Right atrium auricular region (tissue), 2 donors: ENCODE measurements around the gene DISC1. TPM values are rescaled to one million over a fixed set of nuclear protein-coding genes. Genes with fewer than 3 reads are reported as not detected.
A peak's percentile ranks its signal among the peaks of the same experiment; 100 is the strongest.

Experiments
- DNase-seq: peaks from one replicate; pipeline ENCODE4 v3.0.0-alpha.2; 2019; ENCODE audit warnings: low spot score
- H3K27ac ChIP-seq, 2 donors: fragments of 200-600 bp; sonication (generic); 1 replicate in 1 of 2; 2 replicates in 1 of 2; pipeline ENCODE4 v1.5.1; 2016 to 2019
- H3K27me3 ChIP-seq, 2 donors: fragments of 200-600 bp; sonication (generic); one replicate each; pipeline versions ENCODE4 v1.5.1 to v1.6.0; 2017 to 2019
- H3K36me3 ChIP-seq: fragments of 200-600 bp; sonication (generic); one replicate; pipeline ENCODE4 v1.5.1; 2016
- H3K4me1 ChIP-seq, 2 donors: fragments of 200-600 bp; sonication (generic); one replicate each; pipeline versions ENCODE4 v1.5.1 to v1.6.0; 2017 to 2019
- H3K4me3 ChIP-seq, 2 donors: fragments of 200-600 bp; sonication (generic); 1 replicate in 1 of 2; 2 replicates in 1 of 2; pipeline ENCODE4 v1.5.1; 2017 to 2019; ENCODE audit warnings: mild to moderate bottlenecking in 1 of 2, moderate library complexity in 1 of 2
- H3K9me3 ChIP-seq, 2 donors: fragments of 200-600 bp; sonication (generic); one replicate each; pipeline ENCODE4 v1.5.1; 2019
- total RNA-seq, 2 donors: library from RNA; depleted of rRNA; stranded (reverse); fragments of >200 nt; gene quantifications; one replicate each; pipeline ENCODE4 v1.1.0, GENCODE V29; 2016
- TF ChIP-seq, protein P1 (sequence below), 2 donors: fragments of 200-600 bp; sonication (generic); IDR thresholded peaks; one replicate each; pipeline ENCODE4 v1.5.1; 2019; ENCODE audit warnings: antibody characterized with exemption in 2 of 2

The DISC1 gene
- total RNA-seq, 2 donors from 2014 or later: 1.8 to 5.3 TPM

DNA sequence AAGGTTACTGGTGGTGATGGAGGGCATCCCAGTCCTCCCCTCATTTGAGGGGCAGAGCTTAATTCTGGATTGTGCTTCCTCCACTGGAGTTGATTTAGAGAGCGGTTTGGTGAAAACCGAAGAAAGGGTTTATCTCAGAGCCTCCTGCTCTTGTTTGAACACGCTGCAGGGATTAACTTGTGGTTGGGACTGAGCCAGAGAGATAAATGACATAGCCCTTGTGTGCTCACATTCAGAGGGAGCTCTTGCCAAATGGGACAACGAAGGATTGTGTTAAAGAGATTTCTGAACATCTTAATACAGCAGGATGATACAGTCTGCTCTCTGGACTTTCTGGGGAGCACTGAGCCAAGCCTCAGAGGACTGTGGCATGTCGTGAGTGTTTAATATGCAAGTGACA lies 308.2 kb downstream of the DISC1 start:
- Histone ChIP-seq H3K4me1 (peaks cover 0 to 48% of the 10 kb centered on the region in 2 donors), H3K36me3 (no peaks in the 10 kb centered on the region), H3K4me3 (no peak overlapping the region), H3K27ac (peak overlapping the region in 1 of 2 donors; percentile 26), H3K9me3 (peaks cover 0 to 8% of the 10 kb centered on the region in 2 donors), H3K27me3 (no peaks in the 10 kb centered on the region)
- TF ChIP-seq, protein P1, sequence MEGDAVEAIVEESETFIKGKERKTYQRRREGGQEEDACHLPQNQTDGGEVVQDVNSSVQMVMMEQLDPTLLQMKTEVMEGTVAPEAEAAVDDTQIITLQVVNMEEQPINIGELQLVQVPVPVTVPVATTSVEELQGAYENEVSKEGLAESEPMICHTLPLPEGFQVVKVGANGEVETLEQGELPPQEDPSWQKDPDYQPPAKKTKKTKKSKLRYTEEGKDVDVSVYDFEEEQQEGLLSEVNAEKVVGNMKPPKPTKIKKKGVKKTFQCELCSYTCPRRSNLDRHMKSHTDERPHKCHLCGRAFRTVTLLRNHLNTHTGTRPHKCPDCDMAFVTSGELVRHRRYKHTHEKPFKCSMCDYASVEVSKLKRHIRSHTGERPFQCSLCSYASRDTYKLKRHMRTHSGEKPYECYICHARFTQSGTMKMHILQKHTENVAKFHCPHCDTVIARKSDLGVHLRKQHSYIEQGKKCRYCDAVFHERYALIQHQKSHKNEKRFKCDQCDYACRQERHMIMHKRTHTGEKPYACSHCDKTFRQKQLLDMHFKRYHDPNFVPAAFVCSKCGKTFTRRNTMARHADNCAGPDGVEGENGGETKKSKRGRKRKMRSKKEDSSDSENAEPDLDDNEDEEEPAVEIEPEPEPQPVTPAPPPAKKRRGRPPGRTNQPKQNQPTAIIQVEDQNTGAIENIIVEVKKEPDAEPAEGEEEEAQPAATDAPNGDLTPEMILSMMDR (IDR thresholded peaks at IDR 0.05): no peak
- DNase-seq: no peak

DNA sequence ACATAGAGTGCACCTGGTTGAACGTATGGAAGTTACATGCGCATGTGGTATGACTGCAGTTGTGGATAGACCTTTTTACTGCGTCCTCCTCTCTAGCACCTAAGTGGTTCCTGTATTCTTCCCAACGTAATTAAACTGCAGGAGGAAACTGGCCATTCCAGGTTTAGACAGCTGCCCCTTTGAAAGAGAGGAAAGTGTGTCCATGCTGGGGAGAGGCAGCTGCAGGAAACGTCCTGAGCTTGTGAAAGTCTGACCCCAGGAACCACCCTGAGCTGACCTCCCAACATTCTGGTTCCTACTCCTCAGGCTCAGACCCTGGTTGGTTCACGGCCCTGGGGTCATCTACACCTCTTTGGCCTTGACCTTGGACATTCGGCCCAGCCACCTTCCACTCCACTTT lies 309.3 kb downstream of the DISC1 start:
- no peak overlapping the region for H3K27ac ChIP-seq
- H3K36me3 ChIP-seq: no peaks in the 10 kb centered on the region
- H3K4me3 ChIP-seq: no peak overlapping the region
- TF ChIP-seq, protein P1 (IDR thresholded peaks at IDR 0.05): no peak
- no peaks in the 10 kb centered on the region for H3K27me3 ChIP-seq
- no peak for DNase-seq
- peaks cover 0 to 8% of the 10 kb centered on the region in 2 donors for H3K9me3 ChIP-seq
- H3K4me1 ChIP-seq: peaks cover 0 to 39% of the 10 kb centered on the region in 2 donors

DNA sequence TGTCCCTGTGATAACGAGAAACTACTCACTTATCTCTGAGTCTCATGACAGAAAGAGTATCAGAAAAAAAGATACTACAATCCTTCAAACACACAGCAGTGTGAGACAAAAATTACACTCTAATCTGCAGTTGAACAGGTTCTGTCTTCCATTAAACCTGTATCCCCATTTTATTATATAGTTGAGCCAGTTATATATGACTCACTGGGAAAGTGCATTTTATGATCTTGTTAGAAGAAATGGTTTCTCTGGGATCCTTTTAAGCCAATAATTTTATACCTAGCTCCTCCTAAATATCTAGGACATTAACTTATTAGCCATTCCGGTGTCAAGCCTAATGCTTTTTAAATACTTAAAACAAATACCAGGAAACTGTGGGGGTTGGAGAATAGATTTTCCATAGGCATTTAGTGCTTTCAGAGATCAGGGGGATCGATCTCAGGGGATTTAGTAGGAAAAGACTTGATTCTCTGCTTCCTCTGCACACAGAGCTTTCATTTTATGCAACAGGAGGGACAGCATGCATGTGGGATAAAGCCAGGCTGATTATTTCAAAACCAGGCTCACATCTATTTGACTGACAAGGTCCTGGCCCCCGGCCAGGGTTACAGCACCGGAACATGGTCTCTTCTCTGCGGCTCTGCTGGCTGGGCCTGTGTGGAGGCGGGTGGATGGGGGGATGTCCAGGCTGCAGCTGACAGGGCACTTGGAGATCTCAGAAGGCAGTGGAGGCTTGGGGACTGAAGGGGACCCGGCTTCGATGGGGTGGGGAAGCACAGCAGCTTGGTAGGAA lies 310.6 kb downstream of the DISC1 start:
- TF ChIP-seq, protein P1 (IDR thresholded peaks at IDR 0.05): no peak
- Histone ChIP-seq H3K4me3 (no peak overlapping the region), H3K36me3 (no peaks in the 10 kb centered on the region), H3K4me1 (peaks cover 0 to 37% of the 10 kb centered on the region in 2 donors), H3K9me3 (peaks cover 0 to 3% of the 10 kb centered on the region in 2 donors), H3K27me3 (no peaks in the 10 kb centered on the region), H3K27ac (no peak overlapping the region)
- no peak for DNase-seq

DNA sequence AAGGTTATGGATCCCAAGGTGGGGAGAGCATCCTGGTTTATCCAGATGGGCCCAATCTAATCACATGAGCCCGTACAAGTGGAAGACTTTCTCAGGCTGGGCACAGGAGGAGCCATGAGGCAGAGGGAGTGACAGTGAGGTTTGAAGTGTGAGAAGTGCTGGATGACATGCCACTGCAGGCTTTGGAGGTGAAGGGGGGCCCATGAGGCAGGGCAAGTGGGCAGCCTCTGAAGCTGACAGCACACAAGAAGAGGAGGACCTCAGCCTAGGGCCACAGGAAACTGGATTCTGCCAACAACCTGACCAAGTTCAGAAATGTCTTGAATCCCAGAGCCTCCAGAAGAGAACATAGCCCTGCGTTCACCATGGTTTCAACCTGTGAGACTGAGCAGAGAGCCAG lies 311.6 kb downstream of the DISC1 start:
- no peak for DNase-seq
- TF ChIP-seq, protein P1 (IDR thresholded peaks at IDR 0.05): no peak
- no peaks in the 10 kb centered on the region for H3K27me3 ChIP-seq
- H3K9me3 ChIP-seq: no peaks in the 10 kb centered on the region
- no peaks in the 10 kb centered on the region for H3K36me3 ChIP-seq
- H3K4me3 ChIP-seq: no peak overlapping the region
- no peak overlapping the region for H3K27ac ChIP-seq
- peaks cover 0 to 37% of the 10 kb centered on the region in 2 donors for H3K4me1 ChIP-seq

DNA sequence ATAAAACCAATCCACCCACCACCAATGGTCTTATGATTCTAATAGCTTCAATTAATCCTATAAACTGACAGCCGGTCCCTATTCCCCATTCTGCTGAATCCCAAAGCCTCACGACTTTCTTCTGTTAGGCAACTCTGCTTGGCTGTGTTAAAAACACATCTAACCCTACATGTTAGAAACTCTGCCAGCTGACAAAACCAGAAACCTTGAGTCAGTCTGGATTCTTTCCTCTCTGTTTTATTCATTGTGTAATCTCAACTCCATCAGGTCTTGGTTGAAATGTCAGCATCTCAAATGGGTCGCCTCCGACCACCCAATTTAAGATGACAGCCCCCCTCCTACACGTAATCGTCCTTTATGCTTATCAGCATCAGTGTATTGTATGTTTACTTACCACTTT lies 312.1 kb downstream of the DISC1 start:
- H3K4me3 ChIP-seq: no peak overlapping the region
- no peak overlapping the region for H3K27ac ChIP-seq
- TF ChIP-seq, protein P1 (IDR thresholded peaks at IDR 0.05): no peak
- H3K9me3 ChIP-seq: no peaks in the 10 kb centered on the region
- H3K36me3 ChIP-seq: no peaks in the 10 kb centered on the region
- H3K4me1 ChIP-seq: peaks cover 0 to 37% of the 10 kb centered on the region in 2 donors
- no peaks in the 10 kb centered on the region for H3K27me3 ChIP-seq
- no peak for DNase-seq
